NOMO-1 treated with DMSO at 0.1 percent for 48 hours (cell line): Measurements from ENCODE around the gene PMEPA1.

ENCODE experiments used
- DNase-seq: peaks from one replicate; lab custom pipeline; 2025; ENCODE audit not compliant: unreplicated experiment; lab: John Stamatoyannopoulos, UW

Gene PMEPA1

GRCh38 chr20:57712341-57712740, 2.5 kb upstream of the PMEPA1 start:
- DNase-seq: no peak

GRCh38 chr20:57711826-57712225, 2.0 kb upstream of the PMEPA1 start:
- DNase-seq: no peak

- DNase-seq: no peak
These were observed 1.5 kb upstream of the PMEPA1 start for GRCh38 chr20:57711311-57711712.

GRCh38 chr20:57710841-57711240, 1.0 kb upstream of the PMEPA1 start:
- DNase-seq: no peak

GRCh38 chr20:57708694-57709673, 831 bp downstream of the PMEPA1 start:
- no peak for DNase-seq

- DNase-seq: no peak
These were observed 1.7 kb downstream of the PMEPA1 start for GRCh38 chr20:57707849-57708693.

GRCh38 chr20:57707320-57707719, 2.5 kb downstream of the PMEPA1 start:
- DNase-seq: no peak

GRCh38 chr20:57705127-57705899, 4.5 kb downstream of the PMEPA1 start:
- no peak for DNase-seq

- DNase-seq: no peak
These were observed 5.6 kb downstream of the PMEPA1 start for GRCh38 chr20:57704245-57704644.

GRCh38 chr20:57703013-57703412, 6.8 kb downstream of the PMEPA1 start:
- DNase-seq: no peak

- DNase-seq: no peak
These were observed 7.3 kb downstream of the PMEPA1 start for GRCh38 chr20:57702521-57702920.

- DNase-seq: no peak
These were observed 7.7 kb downstream of the PMEPA1 start for GRCh38 chr20:57702091-57702490.

GRCh38 chr20:57701651-57702050, 8.2 kb downstream of the PMEPA1 start:
- no peak for DNase-seq

GRCh38 chr20:57701090-57701489, 8.7 kb downstream of the PMEPA1 start:
- no peak for DNase-seq

- DNase-seq: no peak
These were observed 10.4 kb downstream of the PMEPA1 start for GRCh38 chr20:57699395-57699794.

GRCh38 chr20:57698867-57699275, 10.9 kb downstream of the PMEPA1 start:
- DNase-seq: no peak

- peak; percentile 94 for DNase-seq
These were observed 11.5 kb downstream of the PMEPA1 start for GRCh38 chr20:57698116-57698866.

GRCh38 chr20:57697543-57697942, 12.3 kb downstream of the PMEPA1 start:
- DNase-seq: no peak

- DNase-seq: no peak
These were observed 13.3 kb downstream of the PMEPA1 start for GRCh38 chr20:57696401-57696961.

- no peak for DNase-seq
These were observed 13.9 kb downstream of the PMEPA1 start for GRCh38 chr20:57695940-57696339.
